NT2/D1 (cell line): ENCODE measurements around the gene DENND5B.
A peak's percentile ranks its signal among the peaks of the same experiment; 100 is the strongest.
"Not testable (repeated sequence)": the region's sequence is repeated elsewhere in the genome, so short reads cannot be mapped to it uniquely, and the experiment has no call there.

Experiments
- DNase-seq: peaks from one replicate; pipeline ENCODE4 v3.0.0-alpha.2; 2011; ENCODE audit warnings: low read depth, low spot score
- H3K27me3 ChIP-seq: 2 replicates; pipeline ENCODE4 v1.6.0; 2011; ENCODE audit warnings: mild to moderate bottlenecking; ENCODE audit not compliant: insufficient read length, insufficient read depth
- H3K36me3 ChIP-seq: 2 replicates; pipeline ENCODE4 v1.6.1; 2011; ENCODE audit warnings: mild to moderate bottlenecking, low read length, mixed read lengths; ENCODE audit not compliant: insufficient read depth, insufficient read length
- H3K4me1 ChIP-seq: 2 replicates; pipeline ENCODE4 v1.5.1; 2011; ENCODE audit not compliant: insufficient read depth, insufficient read length
- H3K4me3 ChIP-seq: 2 replicates; pipeline ENCODE4 v1.5.1; 2011; ENCODE audit warnings: low read depth; ENCODE audit not compliant: insufficient read length
- H3K9ac ChIP-seq: 2 replicates; pipeline ENCODE4 v1.6.0; 2011; ENCODE audit warnings: low read depth; ENCODE audit not compliant: insufficient read length
- H3K9me3 ChIP-seq: 2 replicates; pipeline ENCODE4 v1.5.1; 2011; ENCODE audit warnings: mild to moderate bottlenecking, low read length; ENCODE audit not compliant: insufficient read depth
- SUZ12 ChIP-seq: IDR thresholded peaks from 2 replicates; pipeline ENCODE4 v1.6.1; 2011; ENCODE audit not compliant: insufficient read length, insufficient read depth; ENCODE audit errors: extremely low read depth
- YY1 ChIP-seq: IDR thresholded peaks from 2 replicates; pipeline ENCODE4 v1.6.1; 2011; ENCODE audit not compliant: insufficient read length, insufficient read depth
- ZNF274 ChIP-seq: IDR thresholded peaks from 2 replicates; pipeline ENCODE4 v1.6.1; 2011; ENCODE audit warnings: mild to moderate bottlenecking, low read depth, low read length

The DENND5B gene

GRCh38 chr12:31568498-31568897 lies 22.4 kb downstream of the DENND5B start:
- Histone ChIP-seq H3K9me3 (no peaks in the 10 kb centered on the region), H3K36me3 (no peaks in the 10 kb centered on the region), H3K9ac (no peak overlapping the region), H3K4me3 (no peak overlapping the region), H3K4me1 (no peaks in the 10 kb centered on the region), H3K27me3 (no peaks in the 10 kb centered on the region)
- no peak for DNase-seq
- TF ChIP-seq SUZ12: no peak

- no peak overlapping the region for H3K4me3 ChIP-seq
- H3K9me3 ChIP-seq: no peaks in the 10 kb centered on the region
- H3K27me3 ChIP-seq: no peaks in the 10 kb centered on the region
- no peak overlapping the region for H3K9ac ChIP-seq
- DNase-seq: no peak
- TF ChIP-seq ZNF274 (no peak), YY1 (no peak), SUZ12 (no peak)
- H3K36me3 ChIP-seq: no peaks in the 10 kb centered on the region
- no peaks in the 10 kb centered on the region for H3K4me1 ChIP-seq
Measured at GRCh38 chr12:31567029-31567428, 23.9 kb downstream of the DENND5B start.

GRCh38 chr12:31566547-31566946 lies 24.4 kb downstream of the DENND5B start:
- no peaks in the 10 kb centered on the region for H3K27me3 ChIP-seq
- TF ChIP-seq ZNF274: no peak
- TF ChIP-seq SUZ12: no peak
- no peak for TF ChIP-seq YY1
- H3K36me3 ChIP-seq: no peaks in the 10 kb centered on the region
- H3K4me3 ChIP-seq: no peak overlapping the region
- no peaks in the 10 kb centered on the region for H3K4me1 ChIP-seq
- no peaks in the 10 kb centered on the region for H3K9me3 ChIP-seq
- DNase-seq: no peak
- H3K9ac ChIP-seq: no peak overlapping the region

GRCh38 chr12:31562594-31563328 lies 28.2 kb downstream of the DENND5B start:
- Histone ChIP-seq H3K9ac (no peak overlapping the region), H3K36me3 (no peaks in the 10 kb centered on the region), H3K9me3 (peaks cover 17% of the 10 kb centered on the region), H3K4me1 (no peaks in the 10 kb centered on the region), H3K4me3 (no peak overlapping the region), H3K27me3 (no peaks in the 10 kb centered on the region)
- DNase-seq: no peak
- TF ChIP-seq SUZ12: no peak
- TF ChIP-seq ZNF274: no peak
- no peak for TF ChIP-seq YY1

GRCh38 chr12:31560516-31560915 lies 30.4 kb downstream of the DENND5B start:
- peak; percentile 48 for DNase-seq
- Histone ChIP-seq H3K4me3 (no peak overlapping the region), H3K36me3 (no peaks in the 10 kb centered on the region), H3K9ac (no peak overlapping the region), H3K9me3 (peaks cover 40% of the 10 kb centered on the region), H3K27me3 (no peaks in the 10 kb centered on the region), H3K4me1 (no peaks in the 10 kb centered on the region)
- TF ChIP-seq YY1 (no peak), SUZ12 (no peak), ZNF274 (no peak)

GRCh38 chr12:31558521-31558920 lies 32.4 kb downstream of the DENND5B start:
- DNase-seq: no peak
- no peak for TF ChIP-seq ZNF274
- no peak for TF ChIP-seq YY1
- TF ChIP-seq SUZ12: no peak
- no peaks in the 10 kb centered on the region for H3K36me3 ChIP-seq

GRCh38 chr12:31557707-31558106 lies 33.2 kb downstream of the DENND5B start:
- H3K9ac ChIP-seq: no peak overlapping the region
- no peak overlapping the region for H3K4me3 ChIP-seq
- H3K9me3 ChIP-seq: peaks cover 42% of the 10 kb centered on the region
- no peaks in the 10 kb centered on the region for H3K4me1 ChIP-seq
- no peaks in the 10 kb centered on the region for H3K36me3 ChIP-seq
- H3K27me3 ChIP-seq: no peaks in the 10 kb centered on the region
- TF ChIP-seq YY1 (no peak), SUZ12 (no peak), ZNF274 (no peak)
- DNase-seq: no peak

More at GRCh38 chr12:31558521-31558920, 32.4 kb downstream of the DENND5B start:
- Histone ChIP-seq H3K4me1 (no peaks in the 10 kb centered on the region), H3K9ac (no peak overlapping the region), H3K4me3 (no peak overlapping the region), H3K9me3 (peaks cover 42% of the 10 kb centered on the region), H3K27me3 (no peaks in the 10 kb centered on the region)

GRCh38 chr12:31555466-31555865 lies 35.5 kb downstream of the DENND5B start:
- H3K4me3 ChIP-seq: not testable (repeated sequence)
- peaks cover 42% of the 10 kb centered on the region for H3K9me3 ChIP-seq

GRCh38 chr12:31550590-31550989 lies 40.3 kb downstream of the DENND5B start:
- H3K4me3 ChIP-seq, H3K36me3 ChIP-seq, H3K27me3 ChIP-seq, H3K9me3 ChIP-seq, H3K4me1 ChIP-seq, DNase-seq, H3K9ac ChIP-seq: not testable (repeated sequence)

More at GRCh38 chr12:31555466-31555865, 35.5 kb downstream of the DENND5B start:
- not testable (repeated sequence) for H3K27me3 ChIP-seq, H3K4me1 ChIP-seq, H3K36me3 ChIP-seq, DNase-seq, H3K9ac ChIP-seq
